ENCODE measurements around the gene MYH16. TPM values are rescaled to one million over a fixed set of nuclear protein-coding genes. Genes with fewer than 3 reads are reported as not detected.

Gene MYH16
- total and polyA plus RNA-seq, 2 experiments from 2014 or later: not detected

GRCh38 chr7:99261646-99262045 is 11.0 kb upstream of the MYH16 start (continued):
- no peak for TF ChIP-seq JUNB (IDR thresholded peaks at IDR 0.05; ENCODE audit: unreplicated experiment)
- TF ChIP-seq CREB1 (CRISPR knock-in tag; IDR thresholded peaks at IDR 0.05; ENCODE audit: low read depth): no peak
- no peak for TF ChIP-seq EZH2 (IDR thresholded peaks at IDR 0.05; ENCODE audit: low read depth, unreplicated experiment)
- TF ChIP-seq NANOG (IDR thresholded peaks at IDR 0.05; ENCODE audit: borderline replicate concordance): no peak
- no peak for TF ChIP-seq POLR2AphosphoS5 (IDR thresholded peaks at IDR 0.05; ENCODE audit: low read depth)

- TF ChIP-seq ZNF114 (CRISPR knock-in tag; IDR thresholded peaks at IDR 0.05): no peak
- H4K20me1 ChIP-seq (replicated peaks; ENCODE audit: insufficient read depth): no peaks in the 10 kb centered on the region
- H3K27me3 ChIP-seq (ENCODE audit: insufficient read depth): no peaks in the 10 kb centered on the region
- H3K79me2 ChIP-seq (replicated peaks; ENCODE audit: insufficient read depth): no peaks in the 10 kb centered on the region
- H3K9me2 ChIP-seq (ENCODE audit: insufficient read depth): peaks cover 3% of the 10 kb centered on the region; the same call in 1 of the 2 replicates
- no peaks in the 10 kb centered on the region for H3K4me1 ChIP-seq (ENCODE audit: insufficient read depth)
- DNase-seq (ENCODE audit: low spot score) (no peak), ATAC-seq (no peak)
- no peak overlapping the region for H2AFZ ChIP-seq
- H3K4me2 ChIP-seq: no peak overlapping the region
- no peaks in the 10 kb centered on the region for H3F3A ChIP-seq (replicated peaks; ENCODE audit: low read depth)
- H3K27ac Mint-ChIP-seq: no peak overlapping the region
- H3K9me3 Mint-ChIP-seq: no peaks in the 10 kb centered on the region
- no peaks in the 10 kb centered on the region for H3K4me1 Mint-ChIP-seq
- H3K4me3 ChIP-seq: no peak overlapping the region
- no peak overlapping the region for H3K27ac ChIP-seq (ENCODE audit: low read depth)
- no peak overlapping the region for H3K4me3 Mint-ChIP-seq
- no peaks in the 10 kb centered on the region for H3K36me3 ChIP-seq (ENCODE audit: insufficient read depth)
- no peaks in the 10 kb centered on the region; the same call in 2 of the 3 replicates for H3K36me3 Mint-ChIP-seq (ENCODE audit: low read depth)
- no peaks in the 10 kb centered on the region for H3K27me3 Mint-ChIP-seq (ENCODE audit: insufficient read depth, low read depth, poor library complexity)
Observed at GRCh38 chr7:99265848-99266480, 6.7 kb upstream of the MYH16 start.

GRCh38 chr7:99267481-99267840 is 5.2 kb upstream of the MYH16 start:
- Histone ChIP-seq H4K20me1 (replicated peaks; ENCODE audit: insufficient read depth) (no peaks in the 10 kb centered on the region), H3K9me2 (ENCODE audit: insufficient read depth) (peaks cover 3% of the 10 kb centered on the region; the same call in 1 of the 2 replicates), H3K79me2 (replicated peaks; ENCODE audit: insufficient read depth) (no peaks in the 10 kb centered on the region), H3K27me3 (ENCODE audit: insufficient read depth) (no peaks in the 10 kb centered on the region), H2AFZ (no peak overlapping the region), H3K36me3 (ENCODE audit: insufficient read depth) (no peaks in the 10 kb centered on the region), H3K4me1 (ENCODE audit: insufficient read depth) (no peaks in the 10 kb centered on the region), H3K27ac (ENCODE audit: low read depth) (no peak overlapping the region), H3F3A (replicated peaks; ENCODE audit: low read depth) (no peaks in the 10 kb centered on the region), H3K4me2 (no peak overlapping the region), H3K4me3 (no peak overlapping the region)
- no peaks in the 10 kb centered on the region for H3K4me1 Mint-ChIP-seq
- DNase-seq (ENCODE audit: low spot score) (no peak), ATAC-seq (no peak)
- H3K9me3 Mint-ChIP-seq: no peaks in the 10 kb centered on the region
- no peaks in the 10 kb centered on the region for H3K36me3 Mint-ChIP-seq (ENCODE audit: low read depth)
- no peaks in the 10 kb centered on the region for H3K27me3 Mint-ChIP-seq (ENCODE audit: insufficient read depth, low read depth, poor library complexity)
- no peak overlapping the region for H3K27ac Mint-ChIP-seq
- TF ChIP-seq ZNF462 (CRISPR knock-in tag; IDR thresholded peaks at IDR 0.05) (no peak), CREB1 (CRISPR knock-in tag; IDR thresholded peaks at IDR 0.05; ENCODE audit: low read depth) (no peak), POLR2AphosphoS5 (IDR thresholded peaks at IDR 0.05; ENCODE audit: low read depth) (no peak)
- H3K4me3 Mint-ChIP-seq: no peak overlapping the region
